Thymus (tissue), 11 donors: ENCODE measurements around the gene RNASE9. TPM values are rescaled to one million over a fixed set of nuclear protein-coding genes. Genes with fewer than 3 reads are reported as not detected.
"Not testable (repeated sequence)": the region's sequence is repeated elsewhere in the genome, so short reads cannot be mapped to it uniquely, and the experiment has no call there.

Experiments used
- DNase-seq, 9 donors: peaks; one replicate each; pipeline ENCODE4 v3.0.0-alpha.2; 2013; ENCODE audit warnings: low spot score in 9 of 9, low read depth in 6 of 9, missing footprints in 1 of 9
- H3K27ac ChIP-seq, 2 donors: one replicate each; pipeline ENCODE4 v1.5.1; 2013; ENCODE audit warnings: control low read depth in 1 of 2, low read depth in 1 of 2, low read length in 1 of 2, mild to moderate bottlenecking in 1 of 2, moderate library complexity in 1 of 2
- H3K27me3 ChIP-seq, 2 donors: one replicate each; pipeline ENCODE4 v1.5.1; 2013; ENCODE audit warnings: low read length in 1 of 2; ENCODE audit not compliant: control insufficient read depth in 2 of 2, insufficient read depth in 1 of 2
- H3K36me3 ChIP-seq, 2 donors: one replicate each; pipeline ENCODE4 v1.5.1; 2013; ENCODE audit warnings: low read length in 1 of 2, mild to moderate bottlenecking in 1 of 2, moderate library complexity in 1 of 2; ENCODE audit not compliant: control insufficient read depth in 2 of 2, insufficient read depth in 2 of 2
- H3K4me1 ChIP-seq, 2 donors: one replicate each; pipeline ENCODE4 v1.5.1; 2013; ENCODE audit warnings: low read length in 2 of 2; ENCODE audit not compliant: control insufficient read depth in 2 of 2, insufficient read depth in 2 of 2
- H3K4me3 ChIP-seq, 2 donors: one replicate each; pipeline ENCODE4 v1.5.1; 2013; ENCODE audit warnings: low read length in 2 of 2, control low read depth in 1 of 2, mild to moderate bottlenecking in 1 of 2
- H3K9me3 ChIP-seq, 2 donors: one replicate each; pipeline ENCODE4 v1.5.1; 2013; ENCODE audit warnings: low read length in 1 of 2, mild to moderate bottlenecking in 1 of 2; ENCODE audit not compliant: control insufficient read depth in 2 of 2, insufficient read depth in 1 of 2
- WGBS: extraction: QIAGEN DNeasy Blood & Tissue Kit; methylation state at CpG from one replicate; pipeline ENCODE4 v1.1.7; 2013; 5-methylcytosine and 5-hydroxymethylcytosine counted together
- polyA plus RNA-seq: library from polyadenylated mRNA; stranded (reverse); fragments of 200-250 nt; gene quantifications from one replicate; pipeline ENCODE4 v1.2.3, GENCODE V29; 2013
- total RNA-seq: library from RNA; stranded (reverse); fragments of 120-200 nt; gene quantifications from one replicate; pipeline ENCODE4 v1.2.4, GENCODE V29; 2013
- donor health status: healthy.

The RNASE9 gene
- total and polyA plus RNA-seq, 2 donors, result 0.02 TPM; not detected in 1

GRCh38 chr14:20512177-20512905 is 48.5 kb downstream of the RNASE9 start:
- H3K9me3 ChIP-seq, result no peaks in the 10 kb centered on the region
- H3K27me3 ChIP-seq, result no peaks in the 10 kb centered on the region
- 71% methylated on average over 7 of the region's 7 CpGs for WGBS
- H3K4me1 ChIP-seq, result no peaks in the 10 kb centered on the region
- no peaks in the 10 kb centered on the region for H3K36me3 ChIP-seq
- H3K4me3 ChIP-seq, result no peak overlapping the region
- no peak for DNase-seq
- no peak overlapping the region for H3K27ac ChIP-seq

- no peaks in the 10 kb centered on the region for H3K36me3 ChIP-seq
- no peaks in the 10 kb centered on the region for H3K4me1 ChIP-seq
- no peak overlapping the region for H3K27ac ChIP-seq
- H3K4me3 ChIP-seq, result no peak overlapping the region
- WGBS, result 97% methylated on average over 8 of the region's 8 CpGs
- H3K27me3 ChIP-seq, result no peaks in the 10 kb centered on the region
- DNase-seq, result no peak
- no peaks in the 10 kb centered on the region for H3K9me3 ChIP-seq
Observed at GRCh38 chr14:20508367-20508766, 52.5 kb downstream of the RNASE9 start.

DNA sequence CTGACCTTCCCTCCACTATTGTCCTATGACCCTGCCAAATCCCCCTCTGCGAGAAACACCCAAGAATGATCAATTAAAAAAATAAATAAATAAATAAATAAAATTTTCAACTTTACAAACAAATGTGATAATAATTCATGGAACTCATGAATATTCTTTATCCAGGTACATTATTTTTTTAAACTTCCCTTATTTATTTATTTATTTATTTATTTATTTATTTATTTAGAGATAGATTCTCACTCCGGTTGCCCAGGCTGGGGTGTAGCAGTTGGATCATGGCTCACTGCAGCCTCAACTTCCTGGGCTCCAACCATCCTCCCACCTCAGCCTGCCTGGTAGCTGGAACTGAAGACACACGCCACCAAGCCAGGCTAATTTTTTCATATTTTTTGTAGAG is 53.3 kb downstream of the RNASE9 start:
- not testable (repeated sequence) for H3K4me1 ChIP-seq

DNA sequence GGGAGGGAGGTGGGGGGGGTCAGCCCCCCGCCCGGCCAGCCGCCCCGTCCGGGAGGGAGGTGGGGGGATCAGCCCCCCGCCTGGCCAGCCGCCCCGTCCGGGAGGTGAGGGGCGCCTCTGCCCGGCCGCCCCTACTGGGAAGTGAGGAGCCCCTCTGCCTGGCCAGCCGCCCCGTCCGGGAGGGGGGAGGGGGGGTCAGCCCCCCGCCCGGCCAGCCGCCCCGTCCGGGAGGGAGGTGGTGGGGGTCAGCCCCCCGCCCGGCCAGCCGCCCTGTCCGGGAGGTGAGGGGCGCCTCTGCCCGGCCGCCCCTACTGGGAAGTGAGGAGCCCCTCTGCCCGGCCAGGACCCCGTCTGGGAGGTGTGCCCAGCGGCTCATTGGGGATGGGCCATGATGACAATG is 54.1 kb downstream of the RNASE9 start:
- H3K36me3 ChIP-seq, H3K4me1 ChIP-seq, H3K27ac ChIP-seq, H3K9me3 ChIP-seq, DNase-seq, H3K27me3 ChIP-seq, H3K4me3 ChIP-seq: not testable (repeated sequence)
- no CpG with 5 or more reads among the region's 30 CpGs for WGBS

More for the DNA sequence above, 53.3 kb downstream of the RNASE9 start:
- H3K36me3 ChIP-seq, H3K4me3 ChIP-seq, H3K27me3 ChIP-seq, DNase-seq, H3K9me3 ChIP-seq, H3K27ac ChIP-seq: not testable (repeated sequence)
- WGBS, result 99% methylated on average over 2 of the region's 3 CpGs

- H3K27me3 ChIP-seq, H3K4me3 ChIP-seq, H3K9me3 ChIP-seq, H3K4me1 ChIP-seq, H3K27ac ChIP-seq, DNase-seq, H3K36me3 ChIP-seq: not testable (repeated sequence)
- 98% methylated on average over 22 of the region's 30 CpGs for WGBS
Observed at GRCh38 chr14:20506276-20506675, 54.6 kb downstream of the RNASE9 start.

Other genes with a start within 250 kb of the RNASE9 start
- gene CCNB1IP1, start 227.8 kb downstream of the RNASE9 start, total RNA-seq, result 37.9 TPM
- gene CCNB1IP1, start 227.8 kb downstream of the RNASE9 start, polyA plus RNA-seq, result 58.6 TPM
- gene PARP2, start 217.4 kb downstream of the RNASE9 start, total RNA-seq, result 17.0 TPM
- 12.7 TPM for gene PARP2, start 217.4 kb downstream of the RNASE9 start, polyA plus RNA-seq
- gene TEP1, start 147.5 kb downstream of the RNASE9 start, total RNA-seq, result 15.4 TPM
- gene TEP1, start 147.5 kb downstream of the RNASE9 start, polyA plus RNA-seq, result 34.5 TPM
- 0.80 TPM for gene KLHL33, start 124.9 kb downstream of the RNASE9 start, total RNA-seq
- gene KLHL33, start 124.9 kb downstream of the RNASE9 start, polyA plus RNA-seq, result 0.64 TPM
- gene OSGEP, start 106.2 kb downstream of the RNASE9 start, total RNA-seq, result 34.8 TPM
- gene OSGEP, start 106.2 kb downstream of the RNASE9 start, polyA plus RNA-seq, result 96.8 TPM
- 159 TPM for gene APEX1, start 105.8 kb downstream of the RNASE9 start, total RNA-seq
- 128 TPM for gene APEX1, start 105.8 kb downstream of the RNASE9 start, polyA plus RNA-seq
- gene PIP4P1, start 99.6 kb downstream of the RNASE9 start, total RNA-seq, result 18.6 TPM
- gene PIP4P1, start 99.6 kb downstream of the RNASE9 start, polyA plus RNA-seq, result 53.2 TPM
- gene PNP, start 91.6 kb downstream of the RNASE9 start, total RNA-seq, result 50.7 TPM
- gene PNP, start 91.6 kb downstream of the RNASE9 start, polyA plus RNA-seq, result 29.8 TPM
- 0.09 TPM for gene RNASE10, start 55.5 kb downstream of the RNASE9 start, total RNA-seq
- gene RNASE10, start 55.5 kb downstream of the RNASE9 start, polyA plus RNA-seq, result 0.09 TPM
- gene RNASE11, start 27.0 kb upstream of the RNASE9 start, total RNA-seq, result not detected
- gene RNASE11, start 27.0 kb upstream of the RNASE9 start, polyA plus RNA-seq, result 0.02 TPM
- gene RNASE12, start 30.3 kb upstream of the RNASE9 start, total RNA-seq, result not detected
- gene RNASE12, start 30.3 kb upstream of the RNASE9 start, polyA plus RNA-seq, result not detected
- not detected for gene OR6S1, start 80.6 kb upstream of the RNASE9 start, total RNA-seq
- not detected for gene OR6S1, start 80.6 kb upstream of the RNASE9 start, polyA plus RNA-seq
- gene RNASE4, start 123.5 kb upstream of the RNASE9 start, total RNA-seq, result 1.7 TPM
- 25.4 TPM for gene RNASE4, start 123.5 kb upstream of the RNASE9 start, polyA plus RNA-seq
- gene ANG, start 127.7 kb upstream of the RNASE9 start, total RNA-seq, result 0.99 TPM
- gene ANG, start 127.7 kb upstream of the RNASE9 start, polyA plus RNA-seq, result 9.1 TPM
- gene EDDM3A, start 184.8 kb upstream of the RNASE9 start, total RNA-seq, result not detected
- gene EDDM3A, start 184.8 kb upstream of the RNASE9 start, polyA plus RNA-seq, result 0.11 TPM
- gene EDDM3B, start 207.4 kb upstream of the RNASE9 start, total RNA-seq, result 0.09 TPM
- 1.7 TPM for gene EDDM3B, start 207.4 kb upstream of the RNASE9 start, polyA plus RNA-seq
- gene RNASE6, start 220.2 kb upstream of the RNASE9 start, total RNA-seq, result 31.3 TPM
- 87.1 TPM for gene RNASE6, start 220.2 kb upstream of the RNASE9 start, polyA plus RNA-seq
- gene RNASE1, start 241.8 kb upstream of the RNASE9 start, total RNA-seq, result 200 TPM
- 491 TPM for gene RNASE1, start 241.8 kb upstream of the RNASE9 start, polyA plus RNA-seq